ENCODE measurements around the gene ZNF184. TPM values are rescaled to one million over a fixed set of nuclear protein-coding genes. Genes with fewer than 3 reads are reported as not detected.

ZNF184 gene
- total and polyA plus RNA-seq, 9 of the 15 experiments (the other 6 are each of a cell fraction or from before 2014, with no cell fraction given): 7.6 to 22.2 (median 12.8) TPM

- TF ChIP-seq ZNF23 (CRISPR knock-in tag; IDR thresholded peaks at IDR 0.05) (no peak), RBM25 (IDR thresholded peaks at IDR 0.05; ENCODE audit: low read depth, low read length, severe bottlenecking) (no peak), MAZ (CRISPR knock-in tag; conservative IDR thresholded peaks at IDR 0.05 in 1 of 2, IDR thresholded peaks at IDR 0.05 in 1 of 2) (peak; percentile 75 to 94), DACH1 (IDR thresholded peaks at IDR 0.05; ENCODE audit: partially characterized antibody) (no peak), ZNF79 (CRISPR knock-in tag; IDR thresholded peaks at IDR 0.05; ENCODE audit: low read depth) (no peak), IRF2 (CRISPR knock-in tag; IDR thresholded peaks at IDR 0.05) (no peak), NFATC3 (IDR thresholded peaks at IDR 0.05) (no peak), PBX2 (CRISPR knock-in tag; IDR thresholded peaks at IDR 0.05; ENCODE audit: low read depth) (no peak), PBX2 (tag; conservative IDR thresholded peaks at IDR 0.05; ENCODE audit: low read depth) (no peak), ZBTB43 (CRISPR knock-in tag; IDR thresholded peaks at IDR 0.05) (0 out of 2 replicates have a peak, but pooled peaks have one; percentile 74), ZSCAN29 (IDR thresholded peaks at IDR 0.05) (no peak), CBFA2T3 (IDR thresholded peaks at IDR 0.05) (peak; percentile 60), JUND (IDR thresholded peaks at IDR 0.05; ENCODE audit: borderline replicate concordance, low read depth, low read length) (peak; percentile 93), JUND (tag; IDR thresholded peaks at IDR 0.05; ENCODE audit: borderline replicate concordance, low read depth, low read length) (peak; percentile 88), MCM7 (IDR thresholded peaks at IDR 0.05) (no peak), SIX5 (IDR thresholded peaks at IDR 0.05; ENCODE audit: borderline replicate concordance in 1 of 2, insufficient read depth in 1 of 2, low read depth in 1 of 2, low read length in 2 of 2) (peak; percentile 69 to 75; a peak in 3 of 4 replicates), MEIS2 (IDR thresholded peaks at IDR 0.05; ENCODE audit: partially characterized antibody) (peak; percentile 25), TEAD4 (IDR thresholded peaks at IDR 0.05; ENCODE audit: low read length) (peak; percentile 5; the same call in 1 of the 2 replicates), TEAD4 (CRISPR knock-in tag; IDR thresholded peaks at IDR 0.05; ENCODE audit: borderline replicate concordance) (no peak), ESRRA (IDR thresholded peaks at IDR 0.05; ENCODE audit: borderline replicate concordance, low read depth) (peak; percentile 77), ZNF280A (IDR thresholded peaks at IDR 0.05; ENCODE audit: low read depth, partially characterized antibody) (no peak), ZBTB34 (CRISPR knock-in tag; IDR thresholded peaks at IDR 0.05) (no peak)
Measured at GRCh38 chr6:27472617-27473400, at the start of gene ZNF184 (continued).

All from K562 (cell line).